GM19043 (cell line): Measurements from ENCODE around the gene SHISA7.

ENCODE experiments used
- ATAC-seq: cut with Tn5 transposase; IDR thresholded peaks from one replicate; pipeline ENCODE4 v1.9.1; 2021; ENCODE audit warnings: low read depth; ENCODE audit not compliant: unreplicated experiment

Gene SHISA7

GRCh38 chr19:55443045-55443823 lies at the start of gene SHISA7:
Gene SHISA7 (minus strand): TSS chr19:55443300. CDS start chr19:55442863, 437 bp downstream.
- ATAC-seq, result no peak

GRCh38 chr19:55492362-55492944 lies 49.4 kb upstream of the SHISA7 start:
- no peak for ATAC-seq

GRCh38 chr19:55491546-55492360 lies 48.7 kb upstream of the SHISA7 start:
- no peak for ATAC-seq

- ATAC-seq, result no peak
These were observed 47.7 kb upstream of the SHISA7 start for GRCh38 chr19:55490478-55491432.

- ATAC-seq, result no peak
These were observed 46.8 kb upstream of the SHISA7 start for GRCh38 chr19:55489711-55490477.

GRCh38 chr19:55488986-55489710 lies 46.0 kb upstream of the SHISA7 start:
- ATAC-seq, result no peak

GRCh38 chr19:55487924-55488687 lies 45.0 kb upstream of the SHISA7 start, which contains the start of gene SSC5D:
Gene SSC5D (plus strand): TSS chr19:55488436. CDS start chr19:55488590, 154 bp downstream.
- no peak for ATAC-seq

- no peak for ATAC-seq
These were observed 44.1 kb upstream of the SHISA7 start for GRCh38 chr19:55486971-55487923.

- no peak for ATAC-seq
These were observed 43.2 kb upstream of the SHISA7 start for GRCh38 chr19:55486043-55486970.

GRCh38 chr19:55485439-55486011 lies 42.4 kb upstream of the SHISA7 start:
- ATAC-seq, result no peak

GRCh38 chr19:55484593-55485438 lies 41.7 kb upstream of the SHISA7 start, which contains the start of gene NAT14:
Gene NAT14 (plus strand): TSS chr19:55485188. CDS start chr19:55485709, 521 bp downstream.
- no peak for ATAC-seq

- ATAC-seq, result no peak
These were observed 40.8 kb upstream of the SHISA7 start for GRCh38 chr19:55483706-55484592.

- ATAC-seq, result no peak
These were observed 40.0 kb upstream of the SHISA7 start for GRCh38 chr19:55482967-55483705.
